Natural killer cell (primary cell): ENCODE data around the gene C8G. TPM values are rescaled to one million over a fixed set of nuclear protein-coding genes. Genes with fewer than 3 reads are reported as not detected.

Experiments used
- ATAC-seq, 3 donors: fragments of 150-1000 bp in 2 of 3; fragments of 200-7000 bp in 1 of 3; cut with Tn5 transposase; 1 replicate in 1 of 3; 2 replicates in 2 of 3; pipeline ENCODE4 v1.10.0; 2021; ENCODE audit warnings: mild to moderate bottlenecking in 2 of 3, moderate library complexity in 2 of 3
- DNase-seq, 2 donors: peaks; one replicate each; pipeline versions ENCODE4 v3.0.0 to v3.0.0-alpha.2; 2013 to 2021; ENCODE audit warnings: mixed read lengths in 1 of 2
- H3K27ac ChIP-seq: one replicate; pipeline ENCODE4 v1.5.1; 2013; ENCODE audit warnings: mild to moderate bottlenecking, low read length
- H3K27me3 ChIP-seq: one replicate; pipeline ENCODE4 v1.6.1; 2013; ENCODE audit warnings: low read length; ENCODE audit not compliant: control insufficient read depth, insufficient read depth
- H3K36me3 ChIP-seq: one replicate; pipeline ENCODE4 v1.6.1; 2013; ENCODE audit warnings: low read length; ENCODE audit not compliant: control insufficient read depth, insufficient read depth
- H3K4me1 ChIP-seq: one replicate; pipeline ENCODE4 v1.6.1; 2013; ENCODE audit warnings: low read length; ENCODE audit not compliant: control insufficient read depth, insufficient read depth
- H3K4me3 ChIP-seq: one replicate; pipeline ENCODE4 v1.5.1; 2013; ENCODE audit warnings: low read length
- H3K9me3 ChIP-seq: one replicate; pipeline ENCODE4 v1.6.1; 2013; ENCODE audit warnings: low read length; ENCODE audit not compliant: control insufficient read depth, insufficient read depth
- H3K27ac Mint-ChIP-seq, 2 donors: one replicate each; pipeline ENCODE4 v1.8.0; 2022; ENCODE audit warnings: mild to moderate bottlenecking in 2 of 2, mixed read lengths in 2 of 2, moderate library complexity in 1 of 2
- H3K27me3 Mint-ChIP-seq, 2 donors: one replicate each; pipeline ENCODE4 v1.8.0; 2022; ENCODE audit warnings: low read depth in 2 of 2, mixed read lengths in 2 of 2
- H3K36me3 Mint-ChIP-seq: one replicate; pipeline ENCODE4 v1.8.0; 2022; ENCODE audit warnings: mixed read lengths
- H3K4me1 Mint-ChIP-seq, 2 donors: one replicate each; pipeline ENCODE4 v1.8.0; 2022; ENCODE audit warnings: mixed read lengths in 2 of 2
- H3K4me3 Mint-ChIP-seq: one replicate; pipeline ENCODE4 v1.8.0; 2022; ENCODE audit warnings: mild to moderate bottlenecking, moderate library complexity, mixed read lengths
- H3K9me3 Mint-ChIP-seq, 2 donors: one replicate each; pipeline ENCODE4 v1.8.0; 2022; ENCODE audit warnings: mixed read lengths in 2 of 2
- CTCF ChIP-seq: fragments of 200-600 bp; IDR thresholded peaks from one replicate; pipeline ENCODE4 v1.8.0; 2022; ENCODE audit warnings: antibody characterized with exemption
- WGBS: methylation state at CpG from one replicate; pipeline ENCODE4 v1.1.7; 2013; ENCODE audit warnings: missing lambda C conversion rate; ENCODE audit not compliant: insufficient coverage; 5-methylcytosine and 5-hydroxymethylcytosine counted together
- intact Hi-C: fragments of 100-400 bp; cut with micrococcal nuclease; formaldehyde crosslinking; loops from one replicate; pipeline ENCODE4 v1.14.2; 2022
- total RNA-seq, 4 donors: library from RNA; stranded (reverse); fragments of 120-200 nt in 1 of 4; gene quantifications; one replicate each; pipeline versions ENCODE4 v1.2.3 to v1.2.4, GENCODE V29; 2013 to 2022

The C8G gene
- total RNA-seq, 3 donors from 2014 or later (not counting 1 experiment from before 2014, with no cell fraction given), result 3.9 to 8.5 (median 7.3) TPM

DNA sequence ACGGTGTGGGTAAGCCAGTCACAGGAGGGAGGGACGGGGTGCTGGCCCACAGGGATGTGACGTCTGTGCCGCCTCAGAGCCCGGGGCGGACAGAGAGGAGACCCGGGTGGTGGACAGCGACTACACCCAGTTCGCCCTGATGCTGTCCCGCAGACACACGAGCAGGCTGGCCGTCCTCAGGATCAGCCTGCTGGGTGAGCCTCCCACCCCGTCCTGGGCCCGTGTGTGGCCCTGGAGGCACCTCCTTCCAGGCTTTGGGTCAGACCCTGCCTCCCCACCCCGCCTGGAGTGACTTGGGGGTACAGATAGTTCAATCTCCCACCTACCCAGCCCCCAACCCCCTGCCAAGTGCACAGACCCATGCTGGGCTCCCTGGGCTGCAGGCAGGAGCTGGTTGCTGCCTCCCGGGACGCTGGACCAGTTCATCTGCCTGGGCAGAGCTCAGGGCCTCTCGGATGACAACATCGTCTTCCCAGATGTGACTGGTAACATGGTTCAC, 8.8 kb downstream of the C8G start:
- no peaks in the 10 kb centered on the region for H3K27me3 ChIP-seq
- DNase-seq, result no peak
- H3K36me3 ChIP-seq, result no peaks in the 10 kb centered on the region
- H3K4me3 ChIP-seq, result no peak overlapping the region
- Mint-ChIP-seq H3K4me1 (peaks cover 4 to 45% of the 10 kb centered on the region in 2 donors), H3K4me3 (no peak overlapping the region), H3K36me3 (no peaks in the 10 kb centered on the region), H3K27me3 (no peaks in the 10 kb centered on the region), H3K9me3 (peaks cover 4 to 5% of the 10 kb centered on the region in 2 donors), H3K27ac (no peak overlapping the region)
- intact Hi-C loops, result no loop called here
- WGBS, result 88% methylated on average over 19 of the region's 19 CpGs
- ATAC-seq, result no peak
- peaks cover 42% of the 10 kb centered on the region for H3K4me1 ChIP-seq
- H3K27ac ChIP-seq, result no peak overlapping the region
- no peak for TF ChIP-seq CTCF
- no peaks in the 10 kb centered on the region for H3K9me3 ChIP-seq

- ATAC-seq, result no peak
- no peak overlapping the region for H3K4me3 ChIP-seq
- no peak for DNase-seq
- TF ChIP-seq CTCF, result no peak
- WGBS, result 87% methylated on average over 24 of the region's 25 CpGs
- Mint-ChIP-seq H3K9me3 (peaks cover 4 to 5% of the 10 kb centered on the region in 2 donors), H3K4me1 (peaks cover 4 to 51% of the 10 kb centered on the region in 2 donors), H3K4me3 (no peak overlapping the region), H3K27ac (no peak overlapping the region), H3K36me3 (no peaks in the 10 kb centered on the region), H3K27me3 (no peaks in the 10 kb centered on the region)
- no peaks in the 10 kb centered on the region for H3K9me3 ChIP-seq
- H3K4me1 ChIP-seq, result peaks cover 42% of the 10 kb centered on the region
- intact Hi-C loops, result no loop called here
- no peaks in the 10 kb centered on the region for H3K36me3 ChIP-seq
- H3K27ac ChIP-seq, result no peak overlapping the region
- H3K27me3 ChIP-seq, result no peaks in the 10 kb centered on the region
These were observed 9.4 kb downstream of the C8G start for GRCh38 chr9:136954270-136955083.

DNA sequence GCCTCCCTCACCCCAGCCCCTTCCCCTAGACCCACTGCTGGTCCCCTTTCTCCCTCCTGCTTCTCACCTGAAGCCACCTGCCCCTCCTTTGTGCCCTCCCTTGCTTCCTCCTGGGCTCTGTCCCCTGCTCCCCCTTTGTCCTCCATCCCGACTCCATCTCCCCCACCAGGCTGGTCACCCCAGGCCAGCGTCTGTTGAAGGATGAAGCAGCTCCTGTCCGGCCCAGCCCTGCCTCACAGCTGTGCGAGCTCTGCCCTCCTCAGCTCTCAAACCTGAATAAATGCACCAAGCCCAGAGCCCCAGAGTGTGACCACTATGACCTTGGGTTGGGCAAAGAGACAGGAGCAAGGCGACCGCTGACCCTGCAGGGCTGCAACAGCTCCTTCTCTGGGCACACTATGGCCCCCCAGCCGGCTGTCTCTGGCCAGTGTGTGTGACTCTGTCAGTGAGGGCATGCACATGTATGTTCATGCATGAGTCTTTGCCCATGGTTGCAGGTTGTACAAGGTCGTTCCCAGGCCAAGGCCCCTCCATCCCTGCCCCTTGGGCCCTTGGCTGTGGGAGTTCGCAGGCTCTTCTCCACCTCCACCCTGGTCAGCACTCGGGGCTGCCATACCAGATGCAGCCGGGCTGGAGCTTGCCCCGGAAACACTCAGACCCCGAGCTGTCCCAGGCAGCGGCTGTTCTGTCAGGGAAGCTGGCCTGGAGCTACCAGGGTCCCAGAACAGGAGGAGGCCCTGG, 10.3 kb downstream of the C8G start:
- intact Hi-C loops, result no loop called here
- no peak overlapping the region for H3K27ac Mint-ChIP-seq
- Histone ChIP-seq H3K4me1 (peaks cover 47% of the 10 kb centered on the region), H3K27me3 (no peaks in the 10 kb centered on the region), H3K36me3 (no peaks in the 10 kb centered on the region), H3K4me3 (no peak overlapping the region), H3K27ac (no peak overlapping the region), H3K9me3 (no peaks in the 10 kb centered on the region)
- ATAC-seq, result no peak
- TF ChIP-seq CTCF, result no peak
- H3K27me3 Mint-ChIP-seq, result no peaks in the 10 kb centered on the region
- H3K9me3 Mint-ChIP-seq, result peaks cover 4 to 5% of the 10 kb centered on the region in 2 donors
- DNase-seq, result no peak
- no peak overlapping the region for H3K4me3 Mint-ChIP-seq
- WGBS, result 87% methylated on average over 14 of the region's 14 CpGs
- peaks cover 4 to 54% of the 10 kb centered on the region in 2 donors for H3K4me1 Mint-ChIP-seq
- no peaks in the 10 kb centered on the region for H3K36me3 Mint-ChIP-seq
